GM18517 (cell line): ENCODE results near the gene GALNT15.

Experiments used
- ATAC-seq: cut with Tn5 transposase; IDR thresholded peaks from one replicate; pipeline ENCODE4 v1.9.1; 2021; ENCODE audit warnings: mild to moderate bottlenecking, moderate library complexity; ENCODE audit not compliant: unreplicated experiment

Gene GALNT15, protein sequence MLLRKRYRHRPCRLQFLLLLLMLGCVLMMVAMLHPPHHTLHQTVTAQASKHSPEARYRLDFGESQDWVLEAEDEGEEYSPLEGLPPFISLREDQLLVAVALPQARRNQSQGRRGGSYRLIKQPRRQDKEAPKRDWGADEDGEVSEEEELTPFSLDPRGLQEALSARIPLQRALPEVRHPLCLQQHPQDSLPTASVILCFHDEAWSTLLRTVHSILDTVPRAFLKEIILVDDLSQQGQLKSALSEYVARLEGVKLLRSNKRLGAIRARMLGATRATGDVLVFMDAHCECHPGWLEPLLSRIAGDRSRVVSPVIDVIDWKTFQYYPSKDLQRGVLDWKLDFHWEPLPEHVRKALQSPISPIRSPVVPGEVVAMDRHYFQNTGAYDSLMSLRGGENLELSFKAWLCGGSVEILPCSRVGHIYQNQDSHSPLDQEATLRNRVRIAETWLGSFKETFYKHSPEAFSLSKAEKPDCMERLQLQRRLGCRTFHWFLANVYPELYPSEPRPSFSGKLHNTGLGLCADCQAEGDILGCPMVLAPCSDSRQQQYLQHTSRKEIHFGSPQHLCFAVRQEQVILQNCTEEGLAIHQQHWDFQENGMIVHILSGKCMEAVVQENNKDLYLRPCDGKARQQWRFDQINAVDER

DNA sequence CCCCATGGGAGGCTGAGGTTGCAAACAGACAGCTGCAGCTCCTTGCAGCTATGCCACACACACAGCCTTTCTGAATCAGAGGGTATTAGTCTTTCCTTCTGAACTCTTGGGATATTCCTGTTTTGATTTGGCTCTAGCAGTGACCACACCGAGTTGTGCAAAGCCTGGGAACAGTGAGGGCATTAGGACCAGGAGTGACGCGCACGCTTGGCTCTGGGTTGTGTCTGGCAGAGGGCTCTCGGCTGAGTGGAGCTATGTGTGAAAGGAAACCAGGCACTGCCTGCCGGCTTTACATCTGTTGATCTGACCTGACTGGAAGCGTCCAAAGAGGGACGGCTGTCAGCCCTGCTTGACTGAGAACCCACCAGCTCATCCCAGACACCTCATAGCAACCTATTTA is at the start of gene GALNT15:
Gene GALNT15, plus strand, starts transcription at position 292 of the 400 bp plus-strand sequence. CDS start 472 bp downstream, outside the sequence.
- no peak for ATAC-seq

DNA sequence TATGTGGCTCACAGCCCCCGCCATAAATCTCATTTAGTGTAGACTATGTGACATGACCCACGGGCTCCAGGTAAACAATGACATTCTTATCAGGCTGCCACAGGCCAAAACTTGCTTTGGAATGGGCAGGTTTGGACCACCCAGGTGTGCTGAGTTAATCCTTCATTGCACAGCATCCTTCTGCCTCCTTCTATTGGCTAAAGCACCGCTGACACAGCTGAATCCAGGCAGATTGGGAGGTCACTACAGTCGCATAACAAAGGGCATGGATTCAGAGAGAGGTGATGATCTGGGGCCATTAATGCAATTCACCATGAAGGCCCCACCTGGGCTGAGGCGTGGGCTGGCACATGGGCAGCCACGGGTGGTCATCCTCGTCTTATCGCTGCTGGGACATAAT is 47.8 kb upstream of the GALNT15 start:
- ATAC-seq, result no peak

DNA sequence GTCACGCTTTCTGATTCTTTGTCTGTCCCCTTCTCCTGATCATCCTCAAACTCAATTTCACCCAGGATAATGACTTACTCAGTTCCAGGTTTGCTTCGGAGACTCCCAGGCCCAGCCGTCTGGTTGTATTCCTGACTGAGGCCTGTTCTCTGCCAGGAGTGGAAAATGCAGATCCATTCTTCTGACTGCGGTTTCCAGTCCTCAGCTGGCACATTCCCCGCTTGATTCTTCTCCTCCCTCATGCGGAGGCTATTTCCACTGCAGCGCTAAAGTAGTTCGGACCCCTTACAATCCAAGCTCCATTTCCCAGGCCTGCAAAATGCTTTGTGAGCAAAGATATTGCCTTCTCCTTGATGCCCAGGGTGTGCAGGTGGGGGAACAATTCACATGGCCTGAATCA is 47.2 kb upstream of the GALNT15 start:
- ATAC-seq, result no peak

DNA sequence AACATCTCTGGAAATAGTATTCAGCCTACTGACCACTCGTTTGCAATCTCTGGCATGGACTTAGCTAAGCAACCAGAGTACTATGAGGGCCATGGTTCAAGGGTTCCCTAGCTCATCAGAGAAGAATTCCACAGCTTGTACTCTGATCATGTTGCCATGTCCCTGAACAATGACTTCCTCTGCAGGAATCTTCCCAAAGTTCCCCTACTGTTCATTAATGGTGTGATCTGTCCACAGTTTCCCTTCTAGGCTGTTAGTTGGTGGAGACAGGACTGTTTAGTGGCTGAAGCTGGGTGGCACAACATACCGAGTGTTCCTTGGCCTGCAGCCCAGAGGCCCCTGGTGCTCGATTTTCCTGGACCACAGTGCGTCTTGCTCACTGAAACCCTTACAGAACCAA is 44.4 kb upstream of the GALNT15 start:
- no peak for ATAC-seq

DNA sequence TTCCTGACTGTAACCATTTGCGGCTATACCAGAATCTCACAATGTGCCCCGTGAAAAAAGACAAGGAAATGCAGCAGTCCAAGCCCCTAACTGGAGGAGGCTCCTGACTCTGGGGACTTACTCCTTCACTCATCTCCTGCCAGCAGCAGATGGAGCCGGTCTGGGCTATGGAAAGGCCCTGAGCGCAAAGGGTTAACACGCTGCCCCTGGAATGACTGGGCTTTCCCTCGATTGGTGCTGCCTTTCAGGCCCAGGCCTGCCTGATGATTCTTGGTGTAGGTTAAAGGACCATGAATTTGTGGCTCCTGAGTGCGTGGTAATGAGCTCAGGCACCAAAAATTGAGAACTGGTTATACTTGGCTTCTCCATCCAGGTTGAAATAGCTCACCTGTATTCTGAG is 42.3 kb upstream of the GALNT15 start:
- no peak for ATAC-seq

DNA sequence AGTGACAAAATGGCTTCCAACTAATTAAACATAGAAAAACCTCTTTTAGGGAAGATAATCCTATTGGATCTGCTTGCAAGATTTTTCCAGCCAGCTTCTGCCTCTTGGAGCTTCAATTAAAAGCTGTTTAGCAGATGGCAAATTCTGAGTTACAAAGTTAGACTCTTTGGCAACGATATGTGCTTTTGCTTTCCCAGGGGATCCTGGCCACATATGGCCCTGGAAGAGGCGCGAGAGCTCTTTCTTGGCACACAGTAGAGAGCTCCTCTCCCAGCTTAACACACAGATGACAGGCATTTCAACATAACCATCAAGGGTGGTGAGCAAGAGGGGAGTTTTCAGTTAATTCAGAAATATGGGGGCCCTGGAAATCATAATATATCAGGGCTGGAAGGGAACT is 41.6 kb upstream of the GALNT15 start:
- ATAC-seq, result no peak

DNA sequence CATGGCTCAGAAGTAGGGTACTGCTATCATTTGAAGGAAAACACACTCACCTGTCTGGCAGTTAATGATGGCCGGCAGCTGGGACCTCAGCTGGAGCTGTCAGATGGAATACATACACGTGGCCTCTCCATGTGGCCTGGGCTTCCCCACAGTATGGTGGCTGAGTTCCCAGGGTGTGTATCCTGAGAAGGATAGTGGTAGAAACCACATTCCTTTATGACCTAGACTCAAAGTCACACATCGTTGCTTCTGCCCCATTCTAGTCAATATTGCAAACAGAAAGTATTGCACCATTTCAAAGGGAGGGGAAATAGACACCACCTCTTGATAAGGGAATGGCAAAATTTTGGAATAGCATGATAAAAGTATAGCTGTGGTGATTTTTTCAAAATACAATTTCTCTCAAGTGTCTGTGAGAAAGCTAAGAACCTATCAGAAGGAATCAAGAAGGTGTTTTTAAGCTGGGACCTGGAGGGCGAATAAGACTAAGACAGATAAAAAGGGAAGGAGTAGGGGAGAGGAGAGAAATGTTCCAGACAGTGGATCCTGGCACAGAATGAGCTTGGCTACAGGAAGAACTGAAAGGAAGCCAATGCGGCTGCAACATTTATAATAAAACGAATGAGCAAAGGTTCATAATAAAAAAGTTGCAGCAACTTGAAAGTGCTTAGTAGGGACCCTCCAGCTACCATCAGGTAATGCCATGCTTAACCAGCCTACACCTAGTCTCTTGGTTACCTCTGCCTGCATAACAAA is 40.1 kb upstream of the GALNT15 start:
- no peak for ATAC-seq

DNA sequence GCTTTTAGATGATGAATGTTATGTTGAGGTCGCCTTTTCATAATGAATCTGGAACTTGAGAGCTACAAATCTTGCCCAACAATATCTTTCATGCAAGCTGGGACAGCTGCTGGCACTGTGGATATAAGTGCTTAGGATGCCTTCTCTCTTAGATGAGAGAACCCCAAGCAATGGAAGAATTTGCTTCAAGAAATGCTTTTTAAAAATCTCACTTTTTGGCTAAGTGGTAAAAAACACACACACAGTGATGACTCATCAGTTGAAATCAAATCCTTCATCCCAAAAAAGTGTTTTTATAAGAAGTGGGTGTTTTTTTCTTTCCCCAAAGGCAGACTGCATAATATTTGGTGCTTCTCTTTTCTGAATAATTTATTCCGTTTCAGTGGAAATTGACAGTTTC is 38.4 kb upstream of the GALNT15 start:
- ATAC-seq, result no peak

DNA sequence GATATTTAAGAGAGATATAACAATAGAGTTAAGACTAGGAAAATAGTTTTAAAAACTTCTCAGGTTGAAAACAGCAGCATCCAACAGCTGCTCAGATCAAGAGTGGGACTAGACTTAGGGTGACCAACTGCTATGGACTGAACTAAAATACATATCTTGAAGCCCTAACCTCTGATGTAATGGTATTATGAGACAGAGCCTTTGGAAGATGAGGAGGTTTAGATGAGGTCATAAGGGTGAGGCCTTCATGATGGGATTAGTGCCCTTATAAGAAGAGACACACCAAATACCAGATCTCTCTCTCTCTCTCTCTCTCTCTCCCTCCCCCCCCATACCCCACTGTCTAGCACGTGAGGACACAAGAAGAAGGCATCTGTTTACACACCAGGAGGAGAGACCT is 37.4 kb upstream of the GALNT15 start:
- ATAC-seq, result no peak

DNA sequence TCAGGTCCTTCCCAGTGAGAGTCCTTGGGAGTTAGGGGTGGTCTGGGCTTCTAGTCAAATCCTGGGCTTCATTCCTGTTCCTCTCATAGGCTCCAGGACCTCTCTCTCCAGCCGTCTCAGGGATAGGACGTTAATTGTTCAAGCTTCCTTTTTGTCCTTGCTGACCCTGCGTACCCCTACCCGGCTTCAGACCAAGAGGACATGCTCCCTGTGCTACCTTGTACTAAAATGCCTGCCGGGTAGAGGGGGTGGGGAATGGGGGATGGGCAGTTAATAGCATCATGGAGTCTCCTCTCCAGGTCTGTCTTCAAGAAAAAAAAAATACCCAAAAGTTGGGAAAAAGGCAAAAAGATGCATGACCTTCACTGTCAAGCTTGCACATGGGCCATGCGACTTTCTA is 36.5 kb upstream of the GALNT15 start:
- ATAC-seq, result no peak

DNA sequence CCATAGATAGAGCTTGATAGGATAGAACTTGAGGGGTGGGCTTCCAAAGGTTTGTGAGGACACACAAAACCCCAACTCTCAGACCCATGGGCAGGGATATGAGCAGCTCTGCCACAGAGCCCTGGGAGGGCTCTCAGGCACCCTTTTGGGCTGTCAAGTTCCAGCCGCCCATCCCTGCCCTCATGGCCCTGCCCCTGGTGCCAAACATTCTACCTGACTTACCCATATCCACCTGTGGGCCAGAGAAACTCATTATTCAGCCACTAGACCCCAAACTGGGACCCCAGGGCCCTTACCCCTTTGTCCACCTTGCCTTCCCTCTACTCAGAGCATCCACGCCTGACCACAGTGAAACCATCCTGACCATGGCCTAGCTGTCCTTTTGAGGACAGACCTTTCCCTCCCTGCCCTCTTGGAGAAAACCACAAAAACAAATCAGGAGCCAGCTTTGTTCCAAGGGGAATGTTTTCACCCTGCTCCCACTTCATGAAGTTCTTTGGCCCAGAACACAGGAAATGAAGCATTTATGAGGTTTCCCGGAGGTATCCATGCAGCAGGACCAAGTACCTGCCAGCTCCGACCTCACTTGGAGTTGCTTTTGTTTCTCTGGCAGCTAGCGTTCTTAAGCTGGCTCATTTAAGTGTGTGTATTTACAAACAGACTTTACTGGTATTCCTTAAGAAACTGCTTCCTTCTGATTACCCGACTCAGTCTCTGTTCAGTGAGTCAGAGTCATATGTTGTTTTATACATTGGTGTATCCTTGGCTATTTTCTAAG is 34.2 kb upstream of the GALNT15 start:
- no peak for ATAC-seq

DNA sequence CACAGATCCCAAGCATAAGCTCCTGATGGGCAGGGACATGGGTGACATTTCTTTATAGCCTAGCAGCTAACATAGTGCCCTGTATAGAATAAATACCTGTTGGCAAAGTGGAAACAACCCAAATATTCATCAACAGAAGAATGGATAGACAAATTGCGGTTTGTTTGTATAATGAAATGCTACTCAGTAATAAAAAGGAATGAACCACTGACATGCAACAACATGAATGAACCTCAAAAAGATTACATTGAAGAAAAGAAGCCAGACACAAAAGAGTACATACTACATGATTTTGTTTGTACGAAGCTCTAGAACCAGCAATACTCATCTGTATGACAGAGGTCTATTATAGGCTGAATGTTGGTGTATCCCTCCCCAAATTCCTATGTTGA is 33.6 kb upstream of the GALNT15 start:
- no peak for ATAC-seq

DNA sequence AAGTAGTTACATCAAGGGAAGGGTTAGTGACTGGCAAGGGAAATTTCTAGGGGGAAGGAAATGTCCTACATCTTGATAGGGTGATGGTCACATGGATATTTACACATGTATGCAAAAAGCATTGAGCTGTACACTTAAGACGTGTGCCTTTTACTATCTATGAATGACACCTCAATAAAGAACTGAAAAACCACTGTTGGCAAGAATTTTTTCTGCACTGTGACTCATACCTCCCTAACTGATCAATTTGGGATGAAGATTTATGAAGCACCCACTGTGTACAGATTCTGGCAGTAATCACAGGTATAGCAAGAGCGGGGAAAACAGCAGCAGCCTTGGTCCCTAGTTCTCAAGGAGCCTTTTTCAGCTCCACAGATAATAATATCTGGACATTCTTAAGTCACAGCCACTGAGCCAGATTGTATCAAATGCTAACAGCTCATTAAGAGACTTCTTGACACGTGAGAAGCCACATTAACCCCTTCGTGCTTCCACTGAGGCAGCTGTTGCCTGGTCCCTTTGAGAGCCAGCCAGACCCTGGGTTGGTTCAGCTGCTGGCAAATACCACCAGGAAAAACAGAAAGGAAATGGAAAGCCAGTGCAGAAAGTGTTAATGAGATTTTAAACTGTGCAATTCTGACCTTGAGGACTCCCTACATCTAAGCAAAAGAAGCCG is 32.0 kb upstream of the GALNT15 start:
- ATAC-seq, result no peak

DNA sequence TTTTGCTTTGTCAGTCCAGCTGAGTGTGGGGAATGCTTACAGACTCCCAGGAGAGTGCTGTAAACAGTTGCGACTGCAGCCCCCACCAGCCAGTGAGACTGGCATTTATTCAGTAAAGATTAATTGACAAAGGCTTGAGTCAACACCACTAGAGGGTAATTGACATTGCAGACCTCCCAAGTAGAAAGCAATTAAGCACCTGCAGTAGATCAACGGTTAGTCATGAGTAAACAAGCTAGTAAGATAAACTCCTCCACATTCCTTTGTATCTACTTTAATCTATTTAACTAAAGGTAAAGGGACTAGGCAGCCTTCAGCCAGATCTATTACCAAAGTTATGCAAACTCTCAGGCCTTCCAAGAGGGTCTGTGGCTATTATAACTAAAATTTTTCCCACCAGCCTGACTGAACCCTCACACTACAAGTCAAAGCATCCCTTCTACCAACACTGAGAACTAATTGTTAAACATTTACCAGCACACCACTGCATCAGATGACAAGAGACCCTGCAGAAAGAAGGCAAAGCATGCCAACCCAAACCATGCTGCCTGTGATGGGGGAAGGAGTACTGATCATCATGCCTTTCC is 30.5 kb upstream of the GALNT15 start:
- no peak for ATAC-seq

DNA sequence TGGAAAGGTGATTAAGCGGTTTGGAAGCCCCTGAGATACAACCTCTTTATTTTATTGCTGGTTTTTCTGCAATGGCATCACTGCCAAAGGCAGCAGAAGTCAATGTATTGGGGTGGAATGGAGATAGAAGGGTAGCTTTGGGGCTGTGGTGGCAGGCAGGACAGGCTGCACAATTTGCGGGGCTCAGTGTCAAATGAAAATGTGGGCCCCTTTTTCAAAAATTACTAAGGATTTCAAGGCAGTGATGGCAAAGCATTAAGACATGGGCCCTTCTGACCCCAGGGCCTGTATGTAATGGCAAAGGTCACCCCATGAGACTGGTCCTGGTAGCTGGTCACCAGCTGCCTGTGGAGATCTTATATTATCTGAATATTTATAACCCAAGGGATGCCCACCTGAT is 29.3 kb upstream of the GALNT15 start:
- ATAC-seq, result no peak

DNA sequence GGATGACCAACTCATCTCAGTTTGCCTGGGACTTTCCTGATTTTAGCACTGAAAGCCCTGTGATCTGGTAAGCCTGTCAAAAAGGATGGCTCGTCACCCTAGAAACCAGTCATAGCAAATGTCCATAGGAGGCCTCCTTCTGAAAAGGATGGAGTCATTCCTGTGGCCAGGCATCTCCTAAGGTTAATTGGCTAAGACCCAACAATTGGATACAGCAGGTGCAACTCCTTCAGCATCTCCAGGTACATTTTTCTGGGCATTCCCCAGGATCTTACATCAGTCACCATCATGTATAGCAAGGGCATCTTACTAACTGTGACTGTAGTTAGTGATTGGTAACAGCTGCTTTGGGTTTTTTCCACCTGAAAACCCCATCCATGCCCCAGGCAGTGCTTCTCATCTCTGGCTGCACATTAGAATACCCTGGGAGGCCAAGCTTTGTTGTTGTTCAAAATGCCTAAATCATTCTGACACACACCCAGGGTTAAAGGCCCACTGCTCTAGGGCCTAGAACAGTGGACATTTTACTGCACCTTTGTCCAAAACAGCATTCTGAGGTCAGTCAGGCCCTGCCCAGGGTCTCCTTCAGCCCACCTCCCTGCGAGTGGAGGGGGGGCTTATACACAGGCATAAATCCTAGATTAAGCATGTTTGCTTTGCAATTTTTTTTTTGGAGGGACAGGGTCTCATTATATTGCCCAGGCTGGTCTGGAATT is 28.3 kb upstream of the GALNT15 start:
- ATAC-seq, result peak; percentile 55

DNA sequence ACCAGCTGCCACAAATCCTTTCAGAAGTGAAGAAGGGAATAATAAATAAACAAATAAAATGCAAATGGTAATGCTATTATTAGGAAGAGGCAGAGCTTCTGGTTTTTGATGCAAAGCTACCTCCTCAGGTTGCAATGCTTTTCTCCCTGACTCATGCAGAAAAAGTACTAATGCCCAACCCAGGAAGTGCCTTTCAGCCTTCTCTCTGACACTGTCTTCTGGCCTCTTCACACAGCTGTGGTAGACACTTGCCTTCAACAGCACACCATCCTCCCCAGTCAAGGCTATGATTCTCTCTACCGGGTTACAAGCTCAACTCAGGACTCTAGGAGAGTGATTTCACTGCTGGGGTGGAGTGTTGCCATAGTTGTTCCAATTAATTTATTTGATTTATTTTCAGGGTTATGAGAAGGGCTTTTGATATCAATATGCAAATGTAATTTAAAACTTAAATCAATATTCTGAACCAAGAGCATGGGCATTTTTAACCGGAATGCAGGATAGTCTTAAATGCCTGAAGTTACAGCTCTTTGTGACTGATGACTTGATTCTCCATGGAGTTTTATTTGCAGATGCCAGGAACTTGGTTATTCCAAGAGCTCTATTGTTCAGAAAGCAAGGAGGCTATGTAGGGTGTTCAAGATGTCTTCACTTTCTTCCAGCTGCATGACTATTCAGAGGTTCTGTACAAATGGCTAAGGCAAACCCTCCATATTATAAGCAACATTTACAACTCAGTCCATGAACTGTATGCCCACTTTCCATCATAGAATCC is 27.1 kb upstream of the GALNT15 start:
- ATAC-seq, result no peak

DNA sequence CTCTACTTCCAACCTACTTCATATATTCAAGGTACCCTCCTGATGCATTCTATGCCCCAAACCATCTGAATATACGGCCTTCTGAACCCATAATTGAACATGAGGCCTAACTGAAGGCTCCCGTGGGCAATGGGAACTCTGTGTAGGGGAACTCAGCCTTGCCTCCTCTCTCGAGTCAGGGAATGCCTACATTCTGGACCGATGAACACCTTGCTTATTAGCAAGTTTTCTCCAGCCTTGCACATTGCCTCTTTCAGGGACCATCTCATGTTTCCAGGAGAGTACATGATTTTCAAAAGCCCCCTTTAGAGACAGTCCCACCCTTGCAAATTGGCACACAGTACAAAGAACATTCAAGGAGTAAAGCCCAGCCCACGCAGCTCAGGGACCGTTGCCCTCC is 26.3 kb upstream of the GALNT15 start:
- no peak for ATAC-seq

DNA sequence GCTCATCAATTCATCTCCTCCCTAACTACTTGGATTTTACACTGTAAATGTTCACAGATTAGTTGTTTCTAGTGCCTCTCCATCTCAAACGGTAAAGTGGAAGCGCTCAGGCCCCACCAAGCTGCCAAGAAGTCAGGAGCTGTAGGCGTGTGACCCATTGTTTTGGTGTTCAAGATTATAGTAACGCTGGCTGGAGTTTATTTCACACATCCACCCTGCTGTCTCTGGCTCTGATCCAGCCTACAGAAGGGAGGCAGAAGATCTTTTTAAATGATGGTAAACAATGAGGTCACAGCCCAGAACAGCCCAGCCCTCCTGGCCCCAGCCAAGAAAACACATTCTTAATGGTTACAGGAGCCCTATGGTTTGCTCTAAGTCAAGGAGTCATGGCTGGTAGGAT is 25.7 kb upstream of the GALNT15 start:
- ATAC-seq, result no peak
